Activated CD8-positive, alpha-beta T cell treated with anti-CD3 and anti-CD28 coated beads for 36 hours (primary cell): ENCODE data around the gene DNAH1. TPM values are rescaled to one million over a fixed set of nuclear protein-coding genes. Genes with fewer than 3 reads are reported as not detected.
"Not testable (repeated sequence)": the region's sequence is repeated elsewhere in the genome, so short reads cannot be mapped to it uniquely, and the experiment has no call there.

Source experiments
- ATAC-seq: fragments of 200-7000 bp; cut with Tn5 transposase; one replicate; pipeline ENCODE4 v1.10.0; 2021; ENCODE audit warnings: mild to moderate bottlenecking, moderate library complexity
- CTCF ChIA-PET: fragments of 350-600 bp; sonication (Branson Sonifier 250); formaldehyde crosslinking; loops from one replicate; lab custom pipeline; 2021; ENCODE audit warnings: antibody characterized with exemption; lab: Charles Lee
- POLR2A ChIA-PET: fragments of 350-600 bp; sonication (Branson Sonifier 250); formaldehyde crosslinking; loops from one replicate; lab custom pipeline; 2021; ENCODE audit warnings: antibody characterized with exemption; lab: Charles Lee
- DNase-seq: peaks from one replicate; pipeline ENCODE4 v3.0.0-alpha.2; 2020
- H3K27ac Mint-ChIP-seq: one replicate; pipeline ENCODE4 v1.8.0; 2021; ENCODE audit warnings: mild to moderate bottlenecking, mixed read lengths
- H3K27me3 Mint-ChIP-seq: one replicate; pipeline ENCODE4 v1.8.0; 2021; ENCODE audit warnings: mixed read lengths
- H3K36me3 Mint-ChIP-seq: one replicate; pipeline ENCODE4 v1.8.0; 2021; ENCODE audit warnings: low read depth, mixed read lengths
- H3K4me1 Mint-ChIP-seq: one replicate; pipeline ENCODE4 v1.8.0; 2021; ENCODE audit warnings: low read depth, mixed read lengths
- H3K4me3 Mint-ChIP-seq: one replicate; pipeline ENCODE4 v1.8.0; 2021; ENCODE audit warnings: mild to moderate bottlenecking, moderate library complexity, mixed read lengths
- H3K9me3 Mint-ChIP-seq: one replicate; pipeline ENCODE4 v1.8.0; 2021; ENCODE audit warnings: mixed read lengths
- CTCF ChIP-seq: fragments of 200-600 bp; IDR thresholded peaks from one replicate; pipeline ENCODE4 v1.8.0; 2022; ENCODE audit warnings: antibody characterized with exemption, mild to moderate bottlenecking
- intact Hi-C: fragments of 100-400 bp; cut with micrococcal nuclease; formaldehyde crosslinking; loops from one replicate; pipeline ENCODE4 v1.10.0; 2022
- total RNA-seq, 2 experiments: library from RNA; stranded (reverse); gene quantifications; one replicate each; pipeline ENCODE4 v1.2.3, GENCODE V29; 2021

Gene DNAH1
- total RNA-seq, 2 experiments from 2014 or later: 9.2 to 10.2 TPM

- DNase-seq: no peak
- Mint-ChIP-seq H3K27me3 (no peaks in the 10 kb centered on the region), H3K27ac (peak overlapping the region; percentile 96), H3K9me3 (no peaks in the 10 kb centered on the region), H3K4me1 (peaks cover 65% of the 10 kb centered on the region), H3K4me3 (peak overlapping the region; percentile 99), H3K36me3 (peaks cover 92% of the 10 kb centered on the region)
- intact Hi-C loops: no loop called here
- no peak for ATAC-seq
- CTCF ChIA-PET: interaction anchor here (1.4 to 2.7 kb wide), 4 partner anchors 12 to 42 kb away, joined by 5 to 17 read pairs (median 6); no protein-coding TSS in a partner anchor
- POLR2A ChIA-PET: interaction anchor here (2.4 to 31.0 kb wide), 5 partner anchors 7 to 38 kb away, joined by 9 to 949 read pairs (median 26); partner anchors contain the start of genes PPM1M, TLR9, TWF2 and WDR82
- no peak for TF ChIP-seq CTCF
These were observed 43.3 kb upstream of the DNAH1 start for GRCh38 chr3:52272831-52273230.

DNA sequence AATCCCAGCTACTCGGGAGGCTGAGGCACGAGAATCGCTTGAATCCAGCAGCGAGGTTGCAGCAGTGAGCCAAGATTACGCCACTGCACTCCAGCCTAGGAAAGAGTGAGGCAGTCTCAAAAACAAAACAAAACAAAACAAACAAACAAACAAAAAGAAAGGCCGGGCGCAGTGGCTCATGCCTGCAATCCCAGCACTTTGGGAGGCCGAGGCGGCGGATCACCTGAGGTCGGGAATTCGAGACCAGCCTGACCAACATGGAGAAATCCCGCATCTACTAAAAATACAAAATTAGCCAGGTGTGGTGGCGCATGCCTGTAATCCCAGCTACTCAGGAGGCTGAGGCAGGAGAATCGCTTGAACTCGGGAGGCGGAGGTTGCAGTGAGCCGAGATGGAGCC, 41.3 kb upstream of the DNAH1 start:
- peak overlapping the region; percentile 96 for H3K27ac Mint-ChIP-seq
- ATAC-seq, DNase-seq, H3K27me3 Mint-ChIP-seq, intact Hi-C loops, H3K9me3 Mint-ChIP-seq: not testable (repeated sequence)
- ChIA-PET CTCF (interaction anchor here (1.4 to 2.0 kb wide), 2 partner anchors 26 to 43 kb away, joined by 5 to 6 read pairs; no protein-coding TSS in a partner anchor), POLR2A (interaction anchor here (1.3 to 31.0 kb wide), 3 partner anchors 16 to 40 kb away, joined by 5 to 949 read pairs (median 65); partner anchors contain the start of genes PPM1M, TLR9 and TWF2)
- peaks cover 51% of the 10 kb centered on the region for H3K4me1 Mint-ChIP-seq
- H3K4me3 Mint-ChIP-seq: peak overlapping the region; percentile 99
- peaks cover 84% of the 10 kb centered on the region for H3K36me3 Mint-ChIP-seq

GRCh38 chr3:52277071-52277964, 38.8 kb upstream of the DNAH1 start:
- H3K36me3 Mint-ChIP-seq: peaks cover 73% of the 10 kb centered on the region

DNA sequence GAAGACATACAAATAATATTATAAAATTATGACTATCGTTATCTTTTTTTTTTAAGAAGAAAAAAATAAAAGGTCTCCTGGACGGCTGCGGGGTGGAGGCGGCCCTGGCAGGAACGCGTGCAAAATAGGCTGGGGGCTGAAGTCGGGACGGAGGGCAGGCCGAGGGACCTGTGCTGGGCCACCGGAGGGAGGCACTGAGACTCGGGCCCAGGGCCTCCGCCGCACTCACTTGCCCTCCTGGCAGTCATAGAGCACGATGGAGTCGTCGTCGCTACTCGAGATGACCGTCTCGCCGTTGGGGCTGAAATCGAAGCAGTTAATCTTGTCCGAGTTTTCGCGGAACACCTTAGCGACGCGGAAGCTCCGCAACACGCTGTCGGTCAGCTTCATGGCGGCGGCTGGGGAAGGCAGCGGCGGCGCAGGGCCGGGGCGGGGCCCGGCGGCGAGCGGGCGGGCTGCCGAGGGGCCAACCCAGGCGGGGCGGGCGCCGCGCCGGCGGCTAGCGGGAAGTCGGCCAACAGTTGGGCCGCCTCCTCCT, 38.1 kb upstream of the DNAH1 start:
- H3K27me3 Mint-ChIP-seq: no peaks in the 10 kb centered on the region
- DNase-seq: peak; percentile 71
- H3K4me1 Mint-ChIP-seq: peaks cover 50% of the 10 kb centered on the region
- peaks cover 68% of the 10 kb centered on the region for H3K36me3 Mint-ChIP-seq
- no peak for TF ChIP-seq CTCF
- peak overlapping the region; percentile 99 for H3K4me3 Mint-ChIP-seq
- no peaks in the 10 kb centered on the region for H3K9me3 Mint-ChIP-seq
- POLR2A ChIA-PET: interaction anchor here (0.9 to 31.0 kb wide), 12 partner anchors 8 to 285 kb away, joined by 3 to 949 read pairs (median 9); partner anchors contain the start of genes GLYCTK, PPM1M, TLR9 and TWF2
- peak overlapping the region; percentile 96 for H3K27ac Mint-ChIP-seq
- ATAC-seq: peak; percentile 45
- intact Hi-C loops: loop anchor here (2.0 kb wide), 1 partner anchor 39 kb away; the partner anchor contains the start of gene TWF2
- CTCF ChIA-PET: interaction anchor here (1.0 to 10.1 kb wide), 13 partner anchors 19 to 295 kb away, joined by 4 to 93 read pairs (median 7); partner anchors contain the start of gene TWF2

More at GRCh38 chr3:52277071-52277964, 38.8 kb upstream of the DNAH1 start:
- Mint-ChIP-seq H3K27me3 (no peaks in the 10 kb centered on the region), H3K9me3 (no peaks in the 10 kb centered on the region), H3K4me1 (peaks cover 50% of the 10 kb centered on the region), H3K4me3 (peak overlapping the region; percentile 99), H3K27ac (peak overlapping the region; percentile 96)
- peak; percentile 37 for ATAC-seq
- POLR2A ChIA-PET: interaction anchor here (0.6 to 31.0 kb wide), 13 partner anchors 8 to 285 kb away, joined by 3 to 949 read pairs (median 5); partner anchors contain the start of genes GLYCTK, PPM1M, TLR9 and TWF2
- CTCF ChIA-PET: interaction anchor here (1.0 to 10.1 kb wide), 14 partner anchors 10 to 62 kb away, joined by 4 to 93 read pairs (median 6); partner anchors contain the start of genes GLYCTK, TLR9 and TWF2
- peak; percentile 93 for DNase-seq
- no peak for TF ChIP-seq CTCF
- intact Hi-C loops: no loop called here
